CD14-positive monocyte (primary cell): Measurements from ENCODE around the gene NEMP1. TPM values are rescaled to one million over a fixed set of nuclear protein-coding genes. Genes with fewer than 3 reads are reported as not detected.

Experiments
- DNase-seq, 3 donors: peaks; one replicate each; pipeline ENCODE4 v3.0.0-alpha.2; 2011 to 2022
- H2AFZ ChIP-seq: 2 replicates; pipeline ENCODE4 v1.6.0; 2012; ENCODE audit warnings: mild to moderate bottlenecking, low read depth, low read length, inconsistent platforms; ENCODE audit not compliant: insufficient read depth, poor library complexity, severe bottlenecking
- H3K27ac ChIP-seq, 2 donors: 1 replicate in 1 of 2; 2 replicates in 1 of 2; pipeline ENCODE4 v1.5.1; 2012 to 2013; ENCODE audit warnings: low read length in 2 of 2, control low read depth in 1 of 2, inconsistent platforms in 1 of 2, low read depth in 1 of 2, mild to moderate bottlenecking in 1 of 2
- H3K27me3 ChIP-seq, 2 donors: one replicate each; pipeline versions ENCODE4 v1.6.0 to v1.6.1; 2011 to 2013; ENCODE audit warnings: low read length in 2 of 2; ENCODE audit not compliant: control insufficient read depth in 2 of 2, insufficient read depth in 2 of 2
- H3K36me3 ChIP-seq, 2 donors: replicated peaks in 1 of 2; 1 replicate in 1 of 2; 2 replicates in 1 of 2; pipeline versions ENCODE4 v1.5.1 to v1.6.1; 2012 to 2013; ENCODE audit warnings: low read length in 2 of 2, control low read depth in 1 of 2, inconsistent platforms in 1 of 2, mild to moderate bottlenecking in 1 of 2; ENCODE audit not compliant: insufficient read depth in 2 of 2, control insufficient read depth in 1 of 2
- H3K4me1 ChIP-seq, 2 donors: 1 replicate in 1 of 2; 2 replicates in 1 of 2; pipeline versions ENCODE4 v1.5.1 to v1.6.1; 2012 to 2013; ENCODE audit warnings: low read length in 2 of 2, control low read depth in 1 of 2, inconsistent platforms in 1 of 2, mild to moderate bottlenecking in 1 of 2, moderate library complexity in 1 of 2; ENCODE audit not compliant: insufficient read depth in 2 of 2, control insufficient read depth in 1 of 2
- H3K4me2 ChIP-seq: replicated peaks from 2 replicates; pipeline ENCODE3; 2012; ENCODE audit warnings: low read length, moderate library complexity, mild to moderate bottlenecking; ENCODE audit not compliant: poor library complexity, severe bottlenecking; ENCODE audit errors: extremely low read depth
- H3K4me3 ChIP-seq, 3 experiments: fragments of 200-600 bp in 1 of 3; sonication (generic) in 1 of 3; replicated peaks in 1 of 3; 1 replicate in 2 of 3; 2 replicates in 1 of 3; pipeline ENCODE4 v1.5.1; 2011 to 2013; ENCODE audit warnings: low read length in 3 of 3, mild to moderate bottlenecking in 3 of 3, control low read depth in 2 of 3, low read depth in 2 of 3, inconsistent platforms in 1 of 3, moderate library complexity in 1 of 3
- H3K79me2 ChIP-seq: 2 replicates; pipeline ENCODE4 v1.6.0; 2012; ENCODE audit warnings: mild to moderate bottlenecking, control low read depth, inconsistent platforms, low read length, moderate library complexity; ENCODE audit not compliant: insufficient read depth
- H3K9ac ChIP-seq: 2 replicates; pipeline ENCODE4 v1.6.0; 2017; ENCODE audit warnings: low read length, mild to moderate bottlenecking; ENCODE audit not compliant: insufficient read depth, poor library complexity, severe bottlenecking
- H3K9me3 ChIP-seq, 2 donors: replicated peaks in 1 of 2; 1 replicate in 1 of 2; 2 replicates in 1 of 2; pipeline versions ENCODE4 v1.5.1 to v1.6.1; 2012 to 2013; ENCODE audit warnings: low read length in 2 of 2, control low read depth in 1 of 2; ENCODE audit not compliant: control insufficient read depth in 1 of 2, insufficient read depth in 1 of 2
- H4K20me1 ChIP-seq: 2 replicates; pipeline ENCODE4 v1.6.0; 2012; ENCODE audit warnings: mild to moderate bottlenecking, low read length, control low read depth, moderate library complexity; ENCODE audit not compliant: insufficient read depth
- H3K27ac Mint-ChIP-seq, 7 donors: one replicate each; pipeline ENCODE4 v1.8.0; 2020; ENCODE audit warnings: mild to moderate bottlenecking in 7 of 7, mixed read lengths in 7 of 7, moderate library complexity in 6 of 7, inconsistent platforms in 2 of 7
- H3K27me3 Mint-ChIP-seq, 3 donors: one replicate each; pipeline ENCODE4 v1.8.0; 2021 to 2022; ENCODE audit warnings: low read depth in 3 of 3, mild to moderate bottlenecking in 3 of 3, mixed read lengths in 3 of 3, moderate library complexity in 3 of 3, inconsistent platforms in 1 of 3
- H3K36me3 Mint-ChIP-seq, 2 donors: one replicate each; pipeline ENCODE4 v1.8.0; 2020; ENCODE audit warnings: mixed read lengths in 2 of 2, inconsistent platforms in 1 of 2, mild to moderate bottlenecking in 1 of 2
- H3K4me1 Mint-ChIP-seq: one replicate; pipeline ENCODE4 v1.8.0; 2020; ENCODE audit warnings: mild to moderate bottlenecking, mixed read lengths
- H3K4me3 Mint-ChIP-seq, 2 donors: one replicate each; pipeline ENCODE4 v1.8.0; 2020; ENCODE audit warnings: mild to moderate bottlenecking in 2 of 2, mixed read lengths in 2 of 2, moderate library complexity in 1 of 2
- H3K9me3 Mint-ChIP-seq, 7 donors: one replicate each; pipeline ENCODE4 v1.8.0; 2020 to 2022; ENCODE audit warnings: mixed read lengths in 7 of 7, mild to moderate bottlenecking in 6 of 7, moderate library complexity in 6 of 7, inconsistent platforms in 2 of 7
- CTCF ChIP-seq: fragments of 200-600 bp; IDR thresholded peaks from one replicate; pipeline ENCODE4 v1.8.0; 2022; ENCODE audit warnings: antibody characterized with exemption, mild to moderate bottlenecking
- WGBS: methylation state at CpG from one replicate; pipeline ENCODE4 v1.1.5; 2013; ENCODE audit warnings: missing lambda C conversion rate; ENCODE audit not compliant: insufficient coverage; 5-methylcytosine and 5-hydroxymethylcytosine counted together
- intact Hi-C, 2 donors: fragments of 100-400 bp; cut with micrococcal nuclease; formaldehyde crosslinking; loops; one replicate each; pipeline versions ENCODE4 v1.15.0 to v1.15.1; 2023
- polyA plus RNA-seq, 3 donors: library from polyadenylated mRNA; depleted of rRNA in 1 of 3; unstranded in 2 of 3; stranded (reverse) in 1 of 3; fragments of 300-500 nt in 2 of 3; fragments of >200 nt in 1 of 3; fragmentation: Illumina TruSeq in 2 of 3; gene quantifications; 1 replicate in 2 of 3; 2 replicates in 1 of 3; pipeline ENCODE4 v1.2.3, GENCODE V29; 2012 to 2021

NEMP1 gene
- polyA plus RNA-seq, 3 donors, result 1.9 to 4.6 (median 2.2) TPM

- H3K4me2 ChIP-seq, result no peak overlapping the region
- H3K27ac ChIP-seq, result no peak overlapping the region
- H2AFZ ChIP-seq, result peak overlapping the region; percentile 40
- Mint-ChIP-seq H3K9me3 (no peaks in the 10 kb centered on the region), H3K27me3 (peaks cover under 1 to 5% (median 4%) of the 10 kb centered on the region in 3 donors), H3K27ac (peak overlapping the region in 2 of 7 donors; percentile 12 to 53), H3K36me3 (no peaks in the 10 kb centered on the region), H3K4me1 (peaks cover 12% of the 10 kb centered on the region), H3K4me3 (peak overlapping the region; percentile 10 to 49)
- 0% methylated on average over 1 of the region's 2 CpGs for WGBS
- no peak for TF ChIP-seq CTCF
- peaks cover 11% of the 10 kb centered on the region in 2 donors for H3K4me1 ChIP-seq
- H3K4me3 ChIP-seq, result no peak overlapping the region
- H3K36me3 ChIP-seq, result no peaks in the 10 kb centered on the region
- H4K20me1 ChIP-seq, result no peaks in the 10 kb centered on the region
- intact Hi-C loops, result no loop called here
- DNase-seq, result peak; percentile 28 to 42 (median 40)
- H3K9ac ChIP-seq, result no peak overlapping the region
- H3K27me3 ChIP-seq, result no peaks in the 10 kb centered on the region
- H3K9me3 ChIP-seq, result no peaks in the 10 kb centered on the region
- no peaks in the 10 kb centered on the region for H3K79me2 ChIP-seq
Observed at GRCh38 chr12:57031138-57031725, 47.4 kb downstream of the NEMP1 start.

- no peaks in the 10 kb centered on the region for H3K9me3 Mint-ChIP-seq
- TF ChIP-seq CTCF, result no peak
- peaks cover 11% of the 10 kb centered on the region in 2 donors for H3K4me1 ChIP-seq
- DNase-seq, result no peak
- H3K4me1 Mint-ChIP-seq, result peaks cover 12% of the 10 kb centered on the region
- H4K20me1 ChIP-seq, result no peaks in the 10 kb centered on the region
- H3K27ac Mint-ChIP-seq, result no peak overlapping the region
- no peaks in the 10 kb centered on the region for H3K36me3 Mint-ChIP-seq
- H3K36me3 ChIP-seq, result no peaks in the 10 kb centered on the region
- H3K9me3 ChIP-seq, result no peaks in the 10 kb centered on the region
- no peaks in the 10 kb centered on the region for H3K27me3 ChIP-seq
- WGBS, result 98% methylated on average over 7 of the region's 7 CpGs
- intact Hi-C loops, result no loop called here
- H3K27ac ChIP-seq, result no peak overlapping the region
- H3K9ac ChIP-seq, result no peak overlapping the region
- H3K4me3 Mint-ChIP-seq, result no peak overlapping the region
- H2AFZ ChIP-seq, result no peak overlapping the region
- H3K4me3 ChIP-seq, result no peak overlapping the region
- peaks cover 2 to 4% (median 3%) of the 10 kb centered on the region in 3 donors for H3K27me3 Mint-ChIP-seq
- H3K79me2 ChIP-seq, result no peaks in the 10 kb centered on the region
- H3K4me2 ChIP-seq, result no peak overlapping the region
Observed at GRCh38 chr12:57029457-57029856, 49.1 kb downstream of the NEMP1 start.
